ENCODE data around the gene NPHP4. TPM values are rescaled to one million over a fixed set of nuclear protein-coding genes. Genes with fewer than 3 reads are reported as not detected.

The NPHP4 gene
- total RNA-seq, 4 donors from 2014 or later, result 1.1 to 10.4 (median 1.8) TPM

GRCh38 chr1:5815716-5816115 is 176.5 kb downstream of the NPHP4 start:
- Histone ChIP-seq H3K27ac (no peak overlapping the region), H3K4me1 (no peaks in the 10 kb centered on the region), H3K4me3 (no peak overlapping the region), H3K36me3 (no peaks in the 10 kb centered on the region), H3K9me3 (no peaks in the 10 kb centered on the region), H3K27me3 (peaks cover under 1 to 27% (median 10%) of the 10 kb centered on the region in 3 donors)
- in situ Hi-C loops (cut with MboI; ENCODE audit: low sequenced_read_pairs in 4 of 4), result no loop called here
- TF ChIP-seq, protein P1, sequence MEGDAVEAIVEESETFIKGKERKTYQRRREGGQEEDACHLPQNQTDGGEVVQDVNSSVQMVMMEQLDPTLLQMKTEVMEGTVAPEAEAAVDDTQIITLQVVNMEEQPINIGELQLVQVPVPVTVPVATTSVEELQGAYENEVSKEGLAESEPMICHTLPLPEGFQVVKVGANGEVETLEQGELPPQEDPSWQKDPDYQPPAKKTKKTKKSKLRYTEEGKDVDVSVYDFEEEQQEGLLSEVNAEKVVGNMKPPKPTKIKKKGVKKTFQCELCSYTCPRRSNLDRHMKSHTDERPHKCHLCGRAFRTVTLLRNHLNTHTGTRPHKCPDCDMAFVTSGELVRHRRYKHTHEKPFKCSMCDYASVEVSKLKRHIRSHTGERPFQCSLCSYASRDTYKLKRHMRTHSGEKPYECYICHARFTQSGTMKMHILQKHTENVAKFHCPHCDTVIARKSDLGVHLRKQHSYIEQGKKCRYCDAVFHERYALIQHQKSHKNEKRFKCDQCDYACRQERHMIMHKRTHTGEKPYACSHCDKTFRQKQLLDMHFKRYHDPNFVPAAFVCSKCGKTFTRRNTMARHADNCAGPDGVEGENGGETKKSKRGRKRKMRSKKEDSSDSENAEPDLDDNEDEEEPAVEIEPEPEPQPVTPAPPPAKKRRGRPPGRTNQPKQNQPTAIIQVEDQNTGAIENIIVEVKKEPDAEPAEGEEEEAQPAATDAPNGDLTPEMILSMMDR (IDR thresholded peaks at IDR 0.05 in 4 of 5, conservative IDR thresholded peaks at IDR 0.05 in 1 of 5), result no peak
- no peak for TF ChIP-seq POLR2A (IDR thresholded peaks at IDR 0.05)
- DNase-seq, result no peak
- intact Hi-C loops (cut with DNase I; ENCODE audit: low total_unique reads), result no loop called here
- ATAC-seq, result no peak

DNA sequence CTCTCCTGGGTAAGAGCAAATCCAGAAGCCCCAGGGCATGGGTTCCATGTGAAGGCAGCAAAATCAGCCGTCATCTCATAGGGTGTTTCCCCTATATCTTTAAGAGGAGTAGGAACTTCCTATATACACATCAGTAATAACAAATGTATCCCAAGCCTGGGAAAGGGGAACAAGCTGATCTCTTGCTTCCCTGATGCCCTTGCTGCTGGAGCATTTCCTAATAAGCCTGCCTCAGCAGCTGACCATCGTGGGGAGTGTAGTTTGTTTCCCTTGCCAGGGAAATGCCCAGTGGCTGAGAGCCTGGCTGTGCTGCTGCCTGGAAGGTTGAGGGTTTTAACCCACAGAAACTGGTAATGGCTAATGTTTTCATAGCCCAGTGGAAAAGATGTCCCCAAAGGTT is 177.0 kb downstream of the NPHP4 start:
- DNase-seq (no peak), ATAC-seq (no peak)
- peaks cover 0 to 26% (median 10%) of the 10 kb centered on the region in 3 donors for H3K27me3 ChIP-seq
- H3K36me3 ChIP-seq, result no peaks in the 10 kb centered on the region
- no peak overlapping the region for H3K4me3 ChIP-seq
- intact Hi-C loops (cut with DNase I; ENCODE audit: low total_unique reads), result no loop called here
- in situ Hi-C loops (cut with MboI; ENCODE audit: low sequenced_read_pairs in 4 of 4), result no loop called here
- no peaks in the 10 kb centered on the region for H3K4me1 ChIP-seq
- TF ChIP-seq, protein P1 (IDR thresholded peaks at IDR 0.05 in 4 of 5, conservative IDR thresholded peaks at IDR 0.05 in 1 of 5), result no peak
- TF ChIP-seq POLR2A (IDR thresholded peaks at IDR 0.05), result no peak
- no peak overlapping the region for H3K27ac ChIP-seq
- no peaks in the 10 kb centered on the region for H3K9me3 ChIP-seq

GRCh38 chr1:5814046-5814619 is 178.1 kb downstream of the NPHP4 start:
- Histone ChIP-seq H3K4me3 (no peak overlapping the region), H3K27me3 (peaks cover 0 to 20% (median 6%) of the 10 kb centered on the region in 3 donors), H3K27ac (no peak overlapping the region), H3K4me1 (no peaks in the 10 kb centered on the region), H3K36me3 (no peaks in the 10 kb centered on the region), H3K9me3 (no peaks in the 10 kb centered on the region)
- no peak for DNase-seq
- in situ Hi-C loops (cut with MboI; ENCODE audit: low sequenced_read_pairs in 4 of 4), result no loop called here
- ATAC-seq, result no peak
- no peak for TF ChIP-seq POLR2A (IDR thresholded peaks at IDR 0.05)
- TF ChIP-seq, protein P1 (IDR thresholded peaks at IDR 0.05 in 4 of 5, conservative IDR thresholded peaks at IDR 0.05 in 1 of 5), result no peak
- intact Hi-C loops (cut with DNase I; ENCODE audit: low total_unique reads), result no loop called here

GRCh38 chr1:5813480-5813879 is 178.7 kb downstream of the NPHP4 start:
- H3K36me3 ChIP-seq, result no peaks in the 10 kb centered on the region
- no peak overlapping the region for H3K4me3 ChIP-seq
- intact Hi-C loops (cut with DNase I; ENCODE audit: low total_unique reads) (no loop called here), in situ Hi-C loops (cut with MboI; ENCODE audit: low sequenced_read_pairs in 4 of 4) (no loop called here)
- H3K4me1 ChIP-seq, result no peaks in the 10 kb centered on the region
- H3K9me3 ChIP-seq, result no peaks in the 10 kb centered on the region
- DNase-seq (no peak), ATAC-seq (no peak)
- TF ChIP-seq POLR2A (IDR thresholded peaks at IDR 0.05), result no peak
- peaks cover 0 to 19% (median 4%) of the 10 kb centered on the region in 3 donors for H3K27me3 ChIP-seq
- H3K27ac ChIP-seq, result no peak overlapping the region

Small RNA genes within 50 kb of the gene (microRNA-seq; reads per million reads assigned to microRNA genes)
- 0 reads per million in 2 donors for gene MIR4689 (ENCODE audit: borderline replicate concordance in 2 of 2)

Other genes starting within 250 kb of the NPHP4 start
- gene KCNAB2, start 53.5 kb upstream of the NPHP4 start, total RNA-seq, result 1 to 10 TPM; 2.8 to 7.8 (median 4.5) TPM
- gene CHD5, start 187.9 kb upstream of the NPHP4 start, total RNA-seq, result under 1 TPM in 1 of 4 donors, not detected in 3; 0.05 TPM
- gene RPL22, start 207.2 kb upstream of the NPHP4 start, total RNA-seq, result 100 to 1,000 TPM in 3 of 4 donors, 10 to 100 TPM in 1; 95.2 to 132 (median 121) TPM
- 1 to 10 TPM in 2 of 4 donors, under 1 TPM in 2; 0.29 to 4.7 (median 0.99) TPM for gene RNF207, start 213.7 kb upstream of the NPHP4 start, total RNA-seq
- gene ICMT, start 243.5 kb upstream of the NPHP4 start, total RNA-seq, result 100 to 1,000 TPM in 1 of 4 donors, 10 to 100 TPM in 3; 43.6 to 115 (median 93.7) TPM